PC-3 (cell line): Measurements from ENCODE around the gene GRIN3A. TPM values are rescaled to one million over a fixed set of nuclear protein-coding genes. Genes with fewer than 3 reads are reported as not detected.

Source experiments
- ATAC-seq: fragments of 200-7000 bp; cut with Tn5 transposase; 2 replicates; pipeline ENCODE4 v1.9.1; 2020; ENCODE audit warnings: mild to moderate bottlenecking, moderate library complexity
- BruUV-seq: library from RNA; stranded (reverse); fragments of 400-500 nt; replicated peaks from 2 replicates; lab custom pipeline; 2021; lab: Mats Ljungman, UMichigan
- CTCF ChIA-PET: fragments of 300-600 bp; sonication (Branson Sonifier 250); formaldehyde crosslinking; loops from one replicate; lab custom pipeline; 2022; ENCODE audit warnings: antibody characterized with exemption; lab: Charles Lee
- POLR2A ChIA-PET: fragments of 300-600 bp; sonication (Branson Sonifier 250); formaldehyde crosslinking; loops from one replicate; lab custom pipeline; 2022; ENCODE audit warnings: antibody characterized with exemption; ENCODE audit not compliant: unreplicated experiment; lab: Charles Lee
- DNase-seq: peaks from one replicate; pipeline ENCODE4 v3.0.0-alpha.2; 2015
- H2AFZ ChIP-seq: fragments of 300-600 bp; sonication (generic); 2 replicates; pipeline ENCODE4 v1.6.0; 2016; ENCODE audit warnings: antibody characterized with exemption, low read length
- H3F3A ChIP-seq: fragments of 300-600 bp; sonication (generic); one replicate; pipeline ENCODE4 v1.6.0; 2017; ENCODE audit warnings: antibody characterized with exemption, low read length, control low read depth, mild to moderate bottlenecking; ENCODE audit not compliant: unreplicated experiment
- H3K27ac ChIP-seq: fragments of 300-600 bp; sonication (generic); 2 replicates; pipeline ENCODE4 v1.5.1; 2016; ENCODE audit warnings: mild to moderate bottlenecking, low read length
- H3K27me3 ChIP-seq: fragments of 300-600 bp; sonication (generic); 2 replicates; pipeline ENCODE4 v1.6.1; 2016; ENCODE audit warnings: low read length, mixed read lengths
- H3K36me3 ChIP-seq: fragments of 300-600 bp; sonication (generic); 2 replicates; pipeline ENCODE4 v1.6.1; 2016; ENCODE audit warnings: low read depth, mixed run types, low read length, mixed read lengths
- H3K4me1 ChIP-seq: fragments of 300-600 bp; sonication (generic); 2 replicates; pipeline ENCODE4 v1.5.1; 2016; ENCODE audit warnings: low read length; ENCODE audit not compliant: insufficient read depth
- H3K4me2 ChIP-seq: fragments of 300-600 bp; sonication (generic); 2 replicates; pipeline ENCODE4 v1.6.0; 2016; ENCODE audit warnings: low read length
- H3K4me3 ChIP-seq: fragments of 300-600 bp; sonication (generic); 2 replicates; pipeline ENCODE4 v1.5.1; 2016; ENCODE audit warnings: mild to moderate bottlenecking, low read length, mixed read lengths
- H3K79me2 ChIP-seq: fragments of 300-600 bp; sonication (generic); 2 replicates; pipeline ENCODE4 v1.6.1; 2017; ENCODE audit warnings: low read length, mixed read lengths
- H3K9ac ChIP-seq: fragments of 300-600 bp; sonication (generic); 2 replicates; pipeline ENCODE4 v1.6.0; 2016; ENCODE audit warnings: mild to moderate bottlenecking, low read length
- H3K9me2 ChIP-seq: fragments of 300-600 bp; sonication (generic); replicated peaks from 2 replicates; pipeline ENCODE4 v1.6.1; 2016; ENCODE audit warnings: mixed run types, low read length, mixed read lengths
- H3K9me3 ChIP-seq: fragments of 300-600 bp; sonication (generic); 2 replicates; pipeline ENCODE4 v1.6.1; 2016; ENCODE audit warnings: low read length, mixed read lengths
- H4K20me1 ChIP-seq: fragments of 300-600 bp; sonication (generic); 2 replicates; pipeline ENCODE4 v1.6.1; 2016; ENCODE audit warnings: low read length, mixed read lengths
- EZH2 ChIP-seq: fragments of 300-600 bp; sonication (generic); IDR thresholded peaks from one replicate; pipeline ENCODE4 v1.6.1; 2017; ENCODE audit warnings: antibody characterized with exemption, mild to moderate bottlenecking, low read length; ENCODE audit not compliant: unreplicated experiment
- EZH2phosphoT487 ChIP-seq: fragments of 300-600 bp; sonication (generic); IDR thresholded peaks from 2 replicates; pipeline ENCODE4 v1.6.1; 2018; ENCODE audit warnings: mild to moderate bottlenecking, antibody characterized with exemption, low read length, borderline replicate concordance
- intact Hi-C: fragments of 100-400 bp; cut with micrococcal nuclease; formaldehyde crosslinking; loops from 2 replicates; pipeline ENCODE4 v1.9.0; 2023
- total RNA-seq: library from RNA; depleted of rRNA; stranded (reverse); fragments of >200 nt; gene quantifications from 2 replicates; pipeline ENCODE4 v1.2.3, GENCODE V29; 2014
- TF ChIP-seq, protein P1 (sequence below): fragments of 300-600 bp; sonication (generic); conservative IDR thresholded peaks from 2 replicates; pipeline ENCODE4 v1.5.1; 2017; ENCODE audit warnings: antibody characterized with exemption, low read depth, mild to moderate bottlenecking, low read length

The GRIN3A gene
- total RNA-seq, 1 experiment from 2014 or later, result not detected

DNA sequence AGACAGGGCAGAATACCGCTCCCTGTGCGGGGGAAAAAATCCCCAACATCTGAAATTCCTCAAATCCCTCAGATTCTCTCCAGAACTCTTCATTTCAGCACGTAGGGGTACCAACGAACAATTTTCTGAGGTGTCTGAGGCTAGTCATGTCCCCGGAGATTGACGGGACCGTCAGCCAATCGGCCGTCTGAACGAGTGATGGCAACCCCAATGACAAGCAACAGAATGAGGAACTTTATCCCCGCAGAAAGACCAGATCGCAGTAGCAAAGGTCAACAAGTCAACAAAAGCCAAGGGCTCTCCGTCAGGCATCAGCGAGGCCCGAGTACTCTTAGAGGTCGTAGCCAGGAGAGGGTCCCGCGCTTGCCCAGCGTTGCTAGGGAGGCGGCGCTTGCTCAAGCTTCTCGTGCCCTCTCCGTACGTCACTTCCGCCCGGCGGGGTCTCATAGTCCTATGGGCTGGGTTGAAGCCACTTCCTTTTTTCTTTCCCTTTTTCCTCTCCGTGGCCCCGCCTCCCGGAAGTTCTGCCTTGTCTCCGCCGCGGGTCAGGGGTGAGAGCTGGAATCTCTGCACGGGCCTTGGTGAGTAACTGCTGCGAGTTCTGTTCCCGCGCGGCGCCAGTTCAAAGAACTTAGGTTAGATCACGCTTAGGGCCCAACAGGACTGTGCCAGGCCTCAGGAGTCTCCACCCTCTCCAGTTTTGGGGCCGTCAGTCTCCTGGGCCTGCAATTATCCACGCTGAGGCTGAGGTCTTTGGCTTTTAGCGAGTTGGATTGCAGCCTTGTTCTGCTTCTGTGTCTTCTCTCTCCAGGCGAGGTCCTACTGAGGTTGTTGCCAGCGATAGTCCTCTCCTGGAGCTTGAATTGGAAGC lies 204.9 kb downstream of the GRIN3A start, which contains the start of gene RNF20:
Gene RNF20 (plus strand): TSS at position 520 of the 871 bp plus-strand sequence. CDS start 1,571 bp downstream, outside the sequence.
- Histone ChIP-seq H3K9me2 (no peaks in the 10 kb centered on the region), H3K9me3 (no peaks in the 10 kb centered on the region), H3K4me3 (peak within 1 kb of the TSS; percentile 98), H3K4me2 (peak within 1 kb of the TSS; percentile 92), H3F3A (no peaks in the 10 kb centered on the region), H4K20me1 (peaks cover 8% of the 10 kb centered on the region; the same call in 1 of the 2 replicates), H2AFZ (peak within 1 kb of the TSS; percentile 91), H3K27ac (peak within 1 kb of the TSS; percentile 60), H3K27me3 (no peaks in the 10 kb centered on the region), H3K79me2 (peaks cover 37% of the 10 kb centered on the region), H3K4me1 (peaks cover 20% of the 10 kb centered on the region), H3K9ac (peak within 1 kb of the TSS; percentile 87), H3K36me3 (peaks cover 7% of the 10 kb centered on the region; the same call in 1 of the 2 replicates)
- peak; percentile 96 for DNase-seq
- TF ChIP-seq, protein P1, sequence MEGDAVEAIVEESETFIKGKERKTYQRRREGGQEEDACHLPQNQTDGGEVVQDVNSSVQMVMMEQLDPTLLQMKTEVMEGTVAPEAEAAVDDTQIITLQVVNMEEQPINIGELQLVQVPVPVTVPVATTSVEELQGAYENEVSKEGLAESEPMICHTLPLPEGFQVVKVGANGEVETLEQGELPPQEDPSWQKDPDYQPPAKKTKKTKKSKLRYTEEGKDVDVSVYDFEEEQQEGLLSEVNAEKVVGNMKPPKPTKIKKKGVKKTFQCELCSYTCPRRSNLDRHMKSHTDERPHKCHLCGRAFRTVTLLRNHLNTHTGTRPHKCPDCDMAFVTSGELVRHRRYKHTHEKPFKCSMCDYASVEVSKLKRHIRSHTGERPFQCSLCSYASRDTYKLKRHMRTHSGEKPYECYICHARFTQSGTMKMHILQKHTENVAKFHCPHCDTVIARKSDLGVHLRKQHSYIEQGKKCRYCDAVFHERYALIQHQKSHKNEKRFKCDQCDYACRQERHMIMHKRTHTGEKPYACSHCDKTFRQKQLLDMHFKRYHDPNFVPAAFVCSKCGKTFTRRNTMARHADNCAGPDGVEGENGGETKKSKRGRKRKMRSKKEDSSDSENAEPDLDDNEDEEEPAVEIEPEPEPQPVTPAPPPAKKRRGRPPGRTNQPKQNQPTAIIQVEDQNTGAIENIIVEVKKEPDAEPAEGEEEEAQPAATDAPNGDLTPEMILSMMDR, result no peak
- TF ChIP-seq EZH2phosphoT487 (no peak), EZH2 (no peak)
- ChIA-PET POLR2A (no interaction called here), CTCF (interaction anchor here (0.9 to 2.1 kb wide), 3 partner anchors 34 to 84 kb away, joined by 3 to 13 read pairs (median 8); no protein-coding TSS in a partner anchor)
- peak; percentile 90 for ATAC-seq
- BruUV-seq, result no TSS peak
- intact Hi-C loops, result loop anchor here (1.0 kb wide), 1 partner anchor 145 kb away; no protein-coding TSS in a partner anchor

DNA sequence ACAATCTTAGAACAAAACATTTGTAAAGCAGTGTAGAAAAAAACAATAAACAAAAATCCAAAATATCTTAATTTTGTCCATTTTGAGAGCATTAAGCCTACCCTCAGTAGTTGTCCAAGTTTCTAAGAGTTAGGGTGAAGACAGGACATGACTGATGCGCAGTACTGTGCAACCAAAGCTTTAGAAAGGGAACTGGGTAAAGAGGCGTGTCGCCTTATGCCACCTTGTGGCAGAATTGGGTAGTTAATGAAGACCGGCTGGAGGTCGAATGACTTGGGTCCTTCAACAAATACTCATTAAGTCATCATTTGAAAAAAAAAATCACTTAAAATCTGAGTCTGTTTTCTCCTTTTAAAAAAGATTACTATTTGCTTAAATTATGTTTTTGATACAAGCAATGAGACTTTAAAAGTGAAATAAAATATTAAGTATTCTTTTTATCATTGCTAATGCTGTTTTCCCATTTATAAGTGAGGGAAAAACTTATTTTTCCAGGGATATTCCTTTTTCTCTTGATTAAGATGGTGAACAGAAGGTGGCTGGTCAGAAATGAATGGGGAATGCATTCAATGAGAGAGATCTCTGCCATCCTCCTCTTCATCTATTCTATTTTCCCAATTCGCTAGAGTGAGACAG lies 208.3 kb downstream of the GRIN3A start:
- no TSS peak for BruUV-seq
- no peak overlapping the region for H3K27ac ChIP-seq
- H3K4me1 ChIP-seq, result 0 out of 2 replicates have a peak, but pooled peaks cover 3% of the 10 kb centered on the region
- intact Hi-C loops, result loop anchor here (1.0 kb wide), 2 partner anchors 71 to 81 kb away; no protein-coding TSS in a partner anchor
- ATAC-seq (peak; percentile 49), DNase-seq (peak; percentile 83)
- no peak overlapping the region for H3K4me3 ChIP-seq
- peaks cover 14% of the 10 kb centered on the region for H3K79me2 ChIP-seq
- H3F3A ChIP-seq, result no peaks in the 10 kb centered on the region
- H3K9ac ChIP-seq, result no peak overlapping the region
- no peaks in the 10 kb centered on the region for H3K9me3 ChIP-seq
- no peaks in the 10 kb centered on the region for H3K9me2 ChIP-seq
- H3K36me3 ChIP-seq, result no peaks in the 10 kb centered on the region
- H3K27me3 ChIP-seq, result no peaks in the 10 kb centered on the region
- no peak for TF ChIP-seq EZH2
- TF ChIP-seq, protein P1, result peak; percentile 74
- no peaks in the 10 kb centered on the region for H4K20me1 ChIP-seq
- ChIA-PET POLR2A (no interaction called here), CTCF (interaction anchor here (1.8 kb wide), 1 partner anchor 71 kb away, joined by 14 read pairs; no protein-coding TSS in a partner anchor)
- no peak overlapping the region for H3K4me2 ChIP-seq
- no peak overlapping the region for H2AFZ ChIP-seq
